HFF-Myc (cell line): ENCODE measurements around the gene PRDM7.
"Not testable (repeated sequence)": the region's sequence is repeated elsewhere in the genome, so short reads cannot be mapped to it uniquely, and the experiment has no call there.

Source experiments
- DNase-seq: peaks from one replicate; pipeline ENCODE4 v3.0.0-alpha.2; 2011; ENCODE audit warnings: low read depth; ENCODE audit errors: extremely low read depth
- H3K4me3 ChIP-seq: replicated peaks from 2 replicates; pipeline ENCODE4 v1.5.1; 2011; ENCODE audit warnings: low read depth, mild to moderate bottlenecking, control low read depth, low read length
- TF ChIP-seq, protein P1 (sequence below): IDR thresholded peaks from 2 replicates; pipeline ENCODE4 v1.5.1; 2012; ENCODE audit warnings: mild to moderate bottlenecking, low read depth, low read length, control low read depth; ENCODE audit errors: missing control alignments

PRDM7 gene

GRCh38 chr16:90012991-90013745 lies 64.0 kb downstream of the PRDM7 start:
- no peak overlapping the region for H3K4me3 ChIP-seq
- no peak for DNase-seq
- TF ChIP-seq, protein P1, sequence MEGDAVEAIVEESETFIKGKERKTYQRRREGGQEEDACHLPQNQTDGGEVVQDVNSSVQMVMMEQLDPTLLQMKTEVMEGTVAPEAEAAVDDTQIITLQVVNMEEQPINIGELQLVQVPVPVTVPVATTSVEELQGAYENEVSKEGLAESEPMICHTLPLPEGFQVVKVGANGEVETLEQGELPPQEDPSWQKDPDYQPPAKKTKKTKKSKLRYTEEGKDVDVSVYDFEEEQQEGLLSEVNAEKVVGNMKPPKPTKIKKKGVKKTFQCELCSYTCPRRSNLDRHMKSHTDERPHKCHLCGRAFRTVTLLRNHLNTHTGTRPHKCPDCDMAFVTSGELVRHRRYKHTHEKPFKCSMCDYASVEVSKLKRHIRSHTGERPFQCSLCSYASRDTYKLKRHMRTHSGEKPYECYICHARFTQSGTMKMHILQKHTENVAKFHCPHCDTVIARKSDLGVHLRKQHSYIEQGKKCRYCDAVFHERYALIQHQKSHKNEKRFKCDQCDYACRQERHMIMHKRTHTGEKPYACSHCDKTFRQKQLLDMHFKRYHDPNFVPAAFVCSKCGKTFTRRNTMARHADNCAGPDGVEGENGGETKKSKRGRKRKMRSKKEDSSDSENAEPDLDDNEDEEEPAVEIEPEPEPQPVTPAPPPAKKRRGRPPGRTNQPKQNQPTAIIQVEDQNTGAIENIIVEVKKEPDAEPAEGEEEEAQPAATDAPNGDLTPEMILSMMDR, result no peak

DNA sequence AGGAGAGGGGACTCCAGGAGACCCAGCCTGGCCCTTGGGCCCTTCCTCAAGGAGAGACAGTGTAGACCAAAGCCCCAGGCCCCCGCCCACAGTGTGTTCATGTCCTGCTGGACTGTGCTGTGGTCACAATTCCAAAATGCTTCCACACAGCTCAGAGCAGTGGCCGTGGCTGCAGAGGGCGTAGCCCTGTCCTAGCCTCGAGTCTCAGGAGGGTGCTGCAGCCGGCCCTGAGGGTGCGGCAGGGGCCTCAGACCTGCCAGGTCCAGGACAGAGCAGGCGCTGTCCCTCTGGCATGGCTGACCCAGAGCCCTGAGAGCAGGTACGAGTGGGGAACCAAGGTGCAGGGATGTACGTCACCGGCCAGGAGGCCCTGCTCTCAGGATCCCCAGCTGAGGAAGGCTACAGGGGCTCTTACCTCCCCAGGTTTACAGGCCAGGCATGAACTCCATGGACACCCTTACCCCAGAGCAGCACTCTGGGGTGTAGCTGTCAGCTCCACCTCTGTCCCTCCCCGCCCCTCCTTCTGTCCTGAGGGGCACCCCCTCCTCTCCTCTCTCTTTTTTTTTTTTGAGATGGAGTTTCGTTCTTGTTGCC lies 65.1 kb downstream of the PRDM7 start:
- TF ChIP-seq, protein P1, result no peak

GRCh38 chr16:90011508-90011819 lies 65.7 kb downstream of the PRDM7 start:
- DNase-seq, result no peak
- H3K4me3 ChIP-seq, result no peak overlapping the region
- TF ChIP-seq, protein P1, result no peak

More for the DNA sequence above, 65.1 kb downstream of the PRDM7 start:
- no peak for DNase-seq
- H3K4me3 ChIP-seq, result no peak overlapping the region

GRCh38 chr16:90010676-90011507 lies 66.2 kb downstream of the PRDM7 start:
- TF ChIP-seq, protein P1, result no peak
- no peak overlapping the region for H3K4me3 ChIP-seq
- no peak for DNase-seq

DNA sequence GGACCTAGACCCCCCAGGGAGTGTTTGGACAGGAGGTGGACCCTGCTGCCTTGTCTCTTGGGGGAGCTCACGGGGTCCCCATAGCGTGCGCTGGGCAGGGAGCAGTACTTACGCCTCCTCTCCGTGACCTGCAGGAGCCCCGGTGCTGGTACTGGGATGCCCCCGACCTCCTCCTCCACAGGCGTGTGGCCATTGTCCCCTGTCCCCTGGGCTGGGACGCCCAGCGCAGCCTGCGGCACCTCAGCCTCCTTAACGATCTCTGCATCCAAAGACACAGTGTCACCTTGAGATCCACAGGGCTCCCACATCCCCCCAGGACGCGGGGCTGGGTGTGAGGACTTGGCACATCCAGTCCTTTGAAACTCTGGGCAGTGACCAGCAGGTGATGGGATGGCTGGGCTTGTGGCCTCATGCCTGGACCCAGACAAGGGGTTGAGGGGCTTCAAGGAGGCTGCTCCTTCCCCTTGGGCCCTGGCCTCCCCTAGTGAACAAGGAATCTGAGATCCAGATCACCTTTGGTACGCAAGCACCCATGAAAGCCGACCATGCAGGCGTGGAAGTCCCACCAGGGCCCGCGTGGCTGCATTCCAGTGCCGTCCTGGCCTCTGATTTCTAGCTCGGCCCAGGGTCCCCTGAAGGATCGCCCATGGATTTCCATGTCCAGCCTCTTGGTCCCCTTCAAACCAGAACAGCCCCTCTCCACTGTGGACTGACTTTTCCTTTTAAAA lies 67.8 kb downstream of the PRDM7 start:
- no peak overlapping the region for H3K4me3 ChIP-seq
- TF ChIP-seq, protein P1, result no peak
- no peak for DNase-seq

DNA sequence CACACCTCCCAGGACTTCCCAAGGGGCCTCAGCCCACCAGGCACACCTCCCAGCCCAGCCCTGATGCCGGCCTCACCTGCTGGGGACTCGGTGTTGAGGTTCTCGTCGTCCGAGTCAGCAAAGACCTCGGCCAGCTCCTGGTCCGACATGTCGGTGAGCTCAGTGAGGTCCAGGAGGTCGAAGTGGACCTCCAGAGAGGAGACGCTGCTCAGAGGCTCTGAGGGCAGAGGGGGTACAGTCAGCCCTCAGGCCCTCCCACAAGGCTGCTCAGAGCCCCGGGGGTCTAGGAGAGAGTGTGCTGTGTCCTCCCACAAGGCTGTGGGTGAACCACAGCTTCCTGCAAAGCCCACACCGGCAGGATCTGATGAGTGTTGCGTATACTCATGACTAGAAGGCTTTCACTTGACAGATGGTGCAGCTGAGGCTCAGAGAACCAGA lies 68.4 kb downstream of the PRDM7 start:
- H3K4me3 ChIP-seq, result no peak overlapping the region
- DNase-seq, result no peak
- TF ChIP-seq, protein P1, result no peak

GRCh38 chr16:90007635-90008234 lies 69.4 kb downstream of the PRDM7 start:
- DNase-seq, H3K4me3 ChIP-seq: not testable (repeated sequence)
